ENCODE results near the gene ZNF507. TPM values are rescaled to one million over a fixed set of nuclear protein-coding genes. Genes with fewer than 3 reads are reported as not detected.

Gene ZNF507
- total RNA-seq, 1 experiment from 2014 or later: 26.5 TPM

DNA sequence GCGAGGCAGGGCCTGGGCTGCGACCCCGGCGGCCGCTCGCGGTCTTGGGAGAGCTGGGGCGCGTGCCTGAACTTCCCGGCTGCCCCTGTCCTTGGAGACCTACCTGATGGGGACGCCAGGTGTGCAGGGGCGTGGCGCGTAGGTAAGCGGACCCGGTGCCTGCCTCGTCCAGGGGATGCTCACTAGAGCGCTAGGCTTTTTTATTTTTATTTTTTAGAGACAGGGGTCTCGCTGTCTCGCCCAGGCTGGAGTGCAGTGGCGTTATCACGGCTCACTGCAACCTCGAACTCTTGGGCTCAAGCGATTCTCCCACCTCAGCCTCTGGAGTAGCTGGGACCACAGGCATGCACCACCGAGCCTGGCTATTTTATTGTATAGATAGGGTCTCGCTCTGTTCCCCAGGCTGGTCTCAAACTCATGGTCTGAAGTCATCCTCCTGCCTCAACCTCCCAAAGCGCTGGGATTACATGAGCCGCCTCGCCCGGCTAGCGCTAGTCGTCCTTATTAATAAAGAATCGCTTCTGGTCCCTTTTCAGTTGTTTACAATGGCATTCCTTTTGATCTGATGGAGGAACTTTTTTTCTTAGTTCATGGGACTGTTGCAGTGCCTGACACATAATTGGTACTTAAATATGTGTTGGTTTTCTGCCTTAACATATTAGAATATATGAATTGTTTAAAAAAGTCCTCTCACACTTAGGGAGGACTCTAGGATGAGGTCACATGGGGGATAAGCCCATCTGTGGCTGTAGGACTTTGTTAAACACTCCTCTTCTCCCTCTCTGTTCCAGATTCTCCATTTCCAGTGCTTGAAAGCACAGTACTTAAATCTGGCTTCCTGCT lies 61.0 kb downstream of the ZNF507 start:
- peak overlapping the region; percentile 96 for H2AFZ ChIP-seq
- no peak for DNase-seq
- H3K9me2 ChIP-seq (ENCODE audit: insufficient read depth): no peaks in the 10 kb centered on the region
- H3K36me3 ChIP-seq (ENCODE audit: low read depth): 0 out of 2 replicates have a peak, but pooled peaks cover 16% of the 10 kb centered on the region
- H3K27ac ChIP-seq: no peak overlapping the region
- BruUV-seq (replicated peaks): no TSS peak
- peaks cover 17% of the 10 kb centered on the region; the same call in 1 of the 2 replicates for H3K4me1 ChIP-seq (replicated peaks; ENCODE audit: insufficient read depth)
- no peaks in the 10 kb centered on the region for H4K20me1 ChIP-seq (ENCODE audit: insufficient read depth)
- no peak for TF ChIP-seq EZH2 (IDR thresholded peaks at IDR 0.05; ENCODE audit: low read depth)
- TF ChIP-seq, protein P1, sequence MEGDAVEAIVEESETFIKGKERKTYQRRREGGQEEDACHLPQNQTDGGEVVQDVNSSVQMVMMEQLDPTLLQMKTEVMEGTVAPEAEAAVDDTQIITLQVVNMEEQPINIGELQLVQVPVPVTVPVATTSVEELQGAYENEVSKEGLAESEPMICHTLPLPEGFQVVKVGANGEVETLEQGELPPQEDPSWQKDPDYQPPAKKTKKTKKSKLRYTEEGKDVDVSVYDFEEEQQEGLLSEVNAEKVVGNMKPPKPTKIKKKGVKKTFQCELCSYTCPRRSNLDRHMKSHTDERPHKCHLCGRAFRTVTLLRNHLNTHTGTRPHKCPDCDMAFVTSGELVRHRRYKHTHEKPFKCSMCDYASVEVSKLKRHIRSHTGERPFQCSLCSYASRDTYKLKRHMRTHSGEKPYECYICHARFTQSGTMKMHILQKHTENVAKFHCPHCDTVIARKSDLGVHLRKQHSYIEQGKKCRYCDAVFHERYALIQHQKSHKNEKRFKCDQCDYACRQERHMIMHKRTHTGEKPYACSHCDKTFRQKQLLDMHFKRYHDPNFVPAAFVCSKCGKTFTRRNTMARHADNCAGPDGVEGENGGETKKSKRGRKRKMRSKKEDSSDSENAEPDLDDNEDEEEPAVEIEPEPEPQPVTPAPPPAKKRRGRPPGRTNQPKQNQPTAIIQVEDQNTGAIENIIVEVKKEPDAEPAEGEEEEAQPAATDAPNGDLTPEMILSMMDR (conservative IDR thresholded peaks at IDR 0.05): no peak
- ChIA-PET POLR2A (ENCODE audit: unreplicated experiment) (interaction anchor here (0.7 to 0.9 kb wide), 2 partner anchors 33 to 119 kb away, joined by 4 to 17 read pairs; no protein-coding TSS in a partner anchor), CTCF (no interaction called here)
- H3K79me2 ChIP-seq (ENCODE audit: low read depth): peaks cover 17% of the 10 kb centered on the region
- no peaks in the 10 kb centered on the region for H3F3A ChIP-seq (ENCODE audit: insufficient read depth, low read depth)
- H3K4me3 ChIP-seq: peak overlapping the region; percentile 93
- H3K9me3 ChIP-seq (ENCODE audit: insufficient read depth, low read depth): no peaks in the 10 kb centered on the region
- H3K27me3 ChIP-seq (ENCODE audit: insufficient read depth, low read depth): no peaks in the 10 kb centered on the region
- intact Hi-C loops (cut with micrococcal nuclease; ENCODE audit: unreplicated experiment): loop anchor here (2.0 kb wide), 1 partner anchor 34 kb away; no protein-coding TSS in a partner anchor
- peak overlapping the region; percentile 93 for H3K4me2 ChIP-seq

DNA sequence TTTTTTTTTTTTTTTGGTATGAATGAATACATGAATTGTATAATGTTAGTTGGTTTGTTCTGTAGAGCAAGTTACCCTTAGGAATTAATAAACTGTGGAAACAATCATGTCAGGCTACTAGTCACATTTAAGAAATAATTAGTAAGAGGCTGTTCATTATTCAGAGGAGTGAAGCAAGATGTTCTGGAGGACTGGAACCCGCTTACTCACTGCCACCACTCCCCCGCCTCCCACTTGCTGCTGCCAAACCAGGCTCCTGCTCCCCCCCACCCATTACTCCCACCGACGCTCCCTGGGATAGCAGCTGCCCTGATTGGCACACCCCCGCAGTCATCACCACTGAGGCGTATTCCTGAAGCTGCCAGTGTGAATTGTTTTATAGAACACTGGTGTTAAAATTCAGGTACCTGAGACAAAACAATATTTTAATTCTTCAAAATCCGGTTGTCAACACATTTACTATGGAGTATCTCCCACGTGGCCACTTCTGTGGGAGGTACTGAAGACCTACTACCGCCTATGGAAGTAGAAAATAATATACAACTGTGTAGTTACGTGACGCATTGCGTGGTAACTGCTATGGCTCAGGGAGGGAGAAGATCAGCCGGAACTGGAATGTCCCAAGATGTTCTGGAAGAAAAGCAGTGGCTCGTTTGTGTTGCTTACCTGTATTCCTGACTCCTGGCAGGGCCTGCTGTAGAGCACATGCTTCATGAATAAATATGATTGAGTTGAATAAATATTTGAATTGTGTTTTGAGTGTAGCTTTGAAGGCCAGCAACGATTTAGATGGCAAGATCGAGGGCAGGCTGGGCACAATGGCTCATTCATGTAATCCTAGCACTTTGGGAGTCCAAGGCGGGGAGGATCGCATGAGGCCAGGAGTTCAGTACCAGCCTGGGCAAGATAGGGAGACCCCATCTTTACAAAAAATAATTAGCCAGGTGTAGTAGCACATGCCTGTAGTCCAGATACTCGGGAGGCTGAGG lies 61.9 kb downstream of the ZNF507 start:
- peaks cover 17% of the 10 kb centered on the region for H3K79me2 ChIP-seq (ENCODE audit: low read depth)
- intact Hi-C loops (cut with micrococcal nuclease; ENCODE audit: unreplicated experiment): loop anchor here (2.0 kb wide), 1 partner anchor 34 kb away; no protein-coding TSS in a partner anchor
- H3K36me3 ChIP-seq (ENCODE audit: low read depth): 0 out of 2 replicates have a peak, but pooled peaks cover 16% of the 10 kb centered on the region
- H3K9me2 ChIP-seq (ENCODE audit: insufficient read depth): no peaks in the 10 kb centered on the region
- POLR2A ChIA-PET (ENCODE audit: unreplicated experiment): no interaction called here
- H3K9me3 ChIP-seq (ENCODE audit: insufficient read depth, low read depth): no peaks in the 10 kb centered on the region
- no peaks in the 10 kb centered on the region for H4K20me1 ChIP-seq (ENCODE audit: insufficient read depth)
- BruUV-seq (replicated peaks): TSS peak; percentile 22
- no peaks in the 10 kb centered on the region for H3K27me3 ChIP-seq (ENCODE audit: insufficient read depth, low read depth)
- no peak overlapping the region for H2AFZ ChIP-seq
- no peak for DNase-seq
- H3K4me2 ChIP-seq: peak overlapping the region; percentile 93
- no peak overlapping the region for H3K4me3 ChIP-seq
- CTCF ChIA-PET: no interaction called here
- H3F3A ChIP-seq (ENCODE audit: insufficient read depth, low read depth): no peaks in the 10 kb centered on the region
- peaks cover 17% of the 10 kb centered on the region; the same call in 1 of the 2 replicates for H3K4me1 ChIP-seq (replicated peaks; ENCODE audit: insufficient read depth)
- TF ChIP-seq, protein P1 (conservative IDR thresholded peaks at IDR 0.05): no peak
- no peak for TF ChIP-seq EZH2 (IDR thresholded peaks at IDR 0.05; ENCODE audit: low read depth)
- H3K27ac ChIP-seq: no peak overlapping the region

DNA sequence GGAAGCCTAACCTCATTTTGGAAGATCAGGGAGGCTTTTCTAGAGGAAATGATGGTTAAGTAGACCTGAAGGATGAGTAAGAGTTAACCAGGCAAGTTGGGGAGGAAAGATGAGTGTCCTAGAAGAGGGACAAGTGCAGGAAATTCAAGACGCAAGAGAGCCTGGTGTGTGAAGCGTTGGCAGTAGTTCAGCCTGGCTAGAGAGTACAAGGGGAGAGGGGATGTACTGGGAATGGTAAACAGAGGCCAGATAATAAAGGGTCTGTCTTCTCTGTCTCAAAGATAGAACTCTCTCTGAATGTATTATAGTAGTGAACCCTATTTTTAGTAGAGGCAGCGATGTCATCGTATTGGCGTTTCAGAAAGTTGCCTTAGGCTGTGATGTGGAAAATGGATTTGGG lies 69.8 kb downstream of the ZNF507 start:
- Histone ChIP-seq H3K36me3 (ENCODE audit: low read depth) (peaks cover 12% of the 10 kb centered on the region; the same call in 1 of the 2 replicates), H3K9me2 (ENCODE audit: insufficient read depth) (no peaks in the 10 kb centered on the region), H3K27ac (no peak overlapping the region), H3K4me1 (replicated peaks; ENCODE audit: insufficient read depth) (no peaks in the 10 kb centered on the region), H3F3A (ENCODE audit: insufficient read depth, low read depth) (no peaks in the 10 kb centered on the region), H3K9me3 (ENCODE audit: insufficient read depth, low read depth) (no peaks in the 10 kb centered on the region), H4K20me1 (ENCODE audit: insufficient read depth) (no peaks in the 10 kb centered on the region), H3K4me3 (no peak overlapping the region), H3K27me3 (ENCODE audit: insufficient read depth, low read depth) (no peaks in the 10 kb centered on the region), H3K4me2 (no peak overlapping the region), H3K79me2 (ENCODE audit: low read depth) (no peaks in the 10 kb centered on the region), H2AFZ (no peak overlapping the region)
- no peak for DNase-seq
- ChIA-PET POLR2A (ENCODE audit: unreplicated experiment) (interaction anchor here (0.6 kb wide), 1 partner anchor 25 kb away, joined by 6 read pairs; no protein-coding TSS in a partner anchor), CTCF (no interaction called here)
- TF ChIP-seq, protein P1 (conservative IDR thresholded peaks at IDR 0.05): no peak
- TF ChIP-seq EZH2 (IDR thresholded peaks at IDR 0.05; ENCODE audit: low read depth): no peak
- no TSS peak for BruUV-seq (replicated peaks)
- intact Hi-C loops (cut with micrococcal nuclease; ENCODE audit: unreplicated experiment): no loop called here
